ES-I3 (cell line): Measurements from ENCODE around the gene ABCF2.

Source experiments
- H3K36me3 ChIP-seq: 2 replicates; pipeline ENCODE4 v1.6.1; 2013; ENCODE audit warnings: mild to moderate bottlenecking, low read length, control low read depth, moderate library complexity; ENCODE audit not compliant: insufficient read depth
- H3K4me1 ChIP-seq: 2 replicates; pipeline ENCODE4 v1.6.1; 2013; ENCODE audit warnings: mild to moderate bottlenecking, control low read depth, low read length; ENCODE audit not compliant: insufficient read depth
- H3K9ac ChIP-seq: 2 replicates; pipeline ENCODE4 v1.6.1; 2013; ENCODE audit warnings: low read depth, mild to moderate bottlenecking, low read length, moderate library complexity
- H3K9me3 ChIP-seq: 2 replicates; pipeline ENCODE4 v1.6.1; 2013; ENCODE audit warnings: mild to moderate bottlenecking, low read length, moderate library complexity; ENCODE audit not compliant: control insufficient read depth, insufficient read depth

ABCF2 gene

GRCh38 chr7:151226875-151227782 lies at the start of gene ABCF2:
ABCF2 (minus strand) TSS chr7:151227205; CDS start chr7:151226458, 747 bp downstream.
- no peaks in the 10 kb centered on the region for H3K9me3 ChIP-seq
- peak within 1 kb of the TSS; percentile 95 for H3K9ac ChIP-seq
- no peaks in the 10 kb centered on the region for H3K4me1 ChIP-seq
- peaks cover 4% of the 10 kb centered on the region for H3K36me3 ChIP-seq

GRCh38 chr7:151275813-151276577 lies 49.0 kb upstream of the ABCF2 start:
- no peaks in the 10 kb centered on the region for H3K36me3 ChIP-seq
- H3K9ac ChIP-seq = no peak overlapping the region
- H3K4me1 ChIP-seq = peaks cover 2% of the 10 kb centered on the region; the same call in 1 of the 2 replicates
- H3K9me3 ChIP-seq = no peaks in the 10 kb centered on the region

GRCh38 chr7:151274936-151275812 lies 48.2 kb upstream of the ABCF2 start:
- no peaks in the 10 kb centered on the region for H3K9me3 ChIP-seq
- no peak overlapping the region for H3K9ac ChIP-seq
- H3K36me3 ChIP-seq = no peaks in the 10 kb centered on the region
- peaks cover 2% of the 10 kb centered on the region; the same call in 1 of the 2 replicates for H3K4me1 ChIP-seq

GRCh38 chr7:151274396-151274795 lies 47.4 kb upstream of the ABCF2 start:
- no peak overlapping the region for H3K9ac ChIP-seq
- peaks cover 2% of the 10 kb centered on the region; the same call in 1 of the 2 replicates for H3K4me1 ChIP-seq
- no peaks in the 10 kb centered on the region for H3K36me3 ChIP-seq
- no peaks in the 10 kb centered on the region for H3K9me3 ChIP-seq

- H3K9ac ChIP-seq = no peak overlapping the region
- no peaks in the 10 kb centered on the region for H3K36me3 ChIP-seq
- peaks cover 2% of the 10 kb centered on the region; the same call in 1 of the 2 replicates for H3K4me1 ChIP-seq
- H3K9me3 ChIP-seq = no peaks in the 10 kb centered on the region
Observed at GRCh38 chr7:151273651-151274390, 46.8 kb upstream of the ABCF2 start.

GRCh38 chr7:151272877-151273276 lies 45.9 kb upstream of the ABCF2 start:
- Histone ChIP-seq H3K36me3 (no peaks in the 10 kb centered on the region), H3K4me1 (peaks cover 2% of the 10 kb centered on the region; the same call in 1 of the 2 replicates), H3K9me3 (no peaks in the 10 kb centered on the region), H3K9ac (no peak overlapping the region)

- Histone ChIP-seq H3K9ac (no peak overlapping the region), H3K9me3 (no peaks in the 10 kb centered on the region), H3K4me1 (peaks cover 2% of the 10 kb centered on the region; the same call in 1 of the 2 replicates), H3K36me3 (no peaks in the 10 kb centered on the region)
Observed at GRCh38 chr7:151272405-151272804, 45.4 kb upstream of the ABCF2 start.

- no peaks in the 10 kb centered on the region for H3K36me3 ChIP-seq
- peaks cover 2% of the 10 kb centered on the region; the same call in 1 of the 2 replicates for H3K4me1 ChIP-seq
- H3K9me3 ChIP-seq = no peaks in the 10 kb centered on the region
- no peak overlapping the region for H3K9ac ChIP-seq
Observed at GRCh38 chr7:151271699-151272355, 44.8 kb upstream of the ABCF2 start.

- Histone ChIP-seq H3K36me3 (no peaks in the 10 kb centered on the region), H3K9ac (no peak overlapping the region), H3K9me3 (no peaks in the 10 kb centered on the region), H3K4me1 (peaks cover 2% of the 10 kb centered on the region; the same call in 1 of the 2 replicates)
Observed at GRCh38 chr7:151269511-151269910, 42.5 kb upstream of the ABCF2 start.

GRCh38 chr7:151265351-151265931 lies 38.4 kb upstream of the ABCF2 start:
- Histone ChIP-seq H3K36me3 (no peaks in the 10 kb centered on the region), H3K4me1 (no peaks in the 10 kb centered on the region), H3K9me3 (no peaks in the 10 kb centered on the region), H3K9ac (no peak overlapping the region)

GRCh38 chr7:151264615-151265014 lies 37.6 kb upstream of the ABCF2 start:
- Histone ChIP-seq H3K9ac (no peak overlapping the region), H3K4me1 (no peaks in the 10 kb centered on the region), H3K9me3 (no peaks in the 10 kb centered on the region), H3K36me3 (no peaks in the 10 kb centered on the region)

- no peaks in the 10 kb centered on the region for H3K4me1 ChIP-seq
- H3K9me3 ChIP-seq = no peaks in the 10 kb centered on the region
- H3K9ac ChIP-seq = no peak overlapping the region
- H3K36me3 ChIP-seq = no peaks in the 10 kb centered on the region
Observed at GRCh38 chr7:151261529-151261928, 34.5 kb upstream of the ABCF2 start.

GRCh38 chr7:151260883-151261282 lies 33.9 kb upstream of the ABCF2 start:
- Histone ChIP-seq H3K9ac (no peak overlapping the region), H3K4me1 (no peaks in the 10 kb centered on the region), H3K36me3 (no peaks in the 10 kb centered on the region), H3K9me3 (no peaks in the 10 kb centered on the region)
